ENCODE data around the gene DFFA.
"Not testable (repeated sequence)": the region's sequence is repeated elsewhere in the genome, so short reads cannot be mapped to it uniquely, and the experiment has no call there.

DFFA gene

GRCh38 chr1:10504249-10504648 lies 31.9 kb upstream of the DFFA start:
- DNase-seq: no peak

- no peak for DNase-seq
These were observed 29.9 kb upstream of the DFFA start for GRCh38 chr1:10502206-10502605.

GRCh38 chr1:10498231-10498630 lies 25.9 kb upstream of the DFFA start:
- DNase-seq: no peak

GRCh38 chr1:10497109-10497508 lies 24.8 kb upstream of the DFFA start:
- DNase-seq: no peak

- DNase-seq: no peak
These were observed 23.6 kb upstream of the DFFA start for GRCh38 chr1:10495952-10496351.

- DNase-seq: no peak
These were observed 23.1 kb upstream of the DFFA start for GRCh38 chr1:10495475-10495817.

- DNase-seq: peak; percentile 67
These were observed 22.6 kb upstream of the DFFA start for GRCh38 chr1:10494754-10495474.

GRCh38 chr1:10494418-10494753 lies 22.1 kb upstream of the DFFA start:
- no peak for DNase-seq

GRCh38 chr1:10490286-10490970 lies 18.1 kb upstream of the DFFA start:
- no peak for DNase-seq

- DNase-seq: no peak
These were observed 17.1 kb upstream of the DFFA start for GRCh38 chr1:10489291-10490055.

- DNase-seq: no peak
These were observed 12.2 kb upstream of the DFFA start for GRCh38 chr1:10484521-10484920.

GRCh38 chr1:10480614-10481013 lies 8.3 kb upstream of the DFFA start:
- DNase-seq: no peak

- no peak for DNase-seq
These were observed 7.0 kb upstream of the DFFA start for GRCh38 chr1:10479296-10479695.

GRCh38 chr1:10475510-10475909 lies 3.2 kb upstream of the DFFA start:
- DNase-seq: no peak

GRCh38 chr1:10474613-10475507 lies 2.5 kb upstream of the DFFA start, which contains the start of gene PEX14:
Gene PEX14, plus strand, starts transcription at chr1:10474950. Its CDS starts 17 bp downstream, at chr1:10474967.
- peak; percentile 78 for DNase-seq

GRCh38 chr1:10474309-10474612 lies 1.9 kb upstream of the DFFA start:
- DNase-seq: not testable (repeated sequence)

GRCh38 chr1:10473145-10473765 lies 926 bp upstream of the DFFA start:
- DNase-seq: no peak

- DNase-seq: no peak
These were observed 714 bp downstream of the DFFA start for GRCh38 chr1:10471411-10472219.

- no peak for DNase-seq
These were observed 2.3 kb downstream of the DFFA start for GRCh38 chr1:10470043-10470442.

GRCh38 chr1:10467078-10467477 lies 5.3 kb downstream of the DFFA start:
- DNase-seq: no peak

GRCh38 chr1:10459184-10459583 lies 13.1 kb downstream of the DFFA start:
- DNase-seq: no peak

- DNase-seq: no peak
These were observed 14.5 kb downstream of the DFFA start for GRCh38 chr1:10457875-10458274.
